WTC11 (cell line): ENCODE data around the gene NMT2. TPM values are rescaled to one million over a fixed set of nuclear protein-coding genes. Genes with fewer than 3 reads are reported as not detected.

Experiments
- ATAC-seq: fragments of 200-7000 bp; cut with Tn5 transposase; 2 replicates; pipeline ENCODE4 v1.10.0; 2021; ENCODE audit warnings: mild to moderate bottlenecking, moderate library complexity
- CTCF ChIA-PET: fragments of 300-600 bp; sonication (Branson Sonifier 250); formaldehyde crosslinking; loops from one replicate; lab custom pipeline; 2021; ENCODE audit warnings: antibody characterized with exemption; lab: Charles Lee
- POLR2A ChIA-PET: fragments of 350-600 bp; sonication (Branson Sonifier 250); formaldehyde crosslinking; loops from one replicate; lab custom pipeline; 2021; ENCODE audit warnings: antibody characterized with exemption; lab: Charles Lee
- DNase-seq: peaks from one replicate; pipeline ENCODE4 v3.0.0; 2021; ENCODE audit warnings: low spot score
- H3K27ac Mint-ChIP-seq: 2 replicates; pipeline ENCODE4 v1.8.0; 2021; ENCODE audit warnings: mixed read lengths
- H3K27me3 Mint-ChIP-seq: 2 replicates; pipeline ENCODE4 v1.8.0; 2021; ENCODE audit warnings: low read depth, mild to moderate bottlenecking, moderate library complexity, mixed read lengths
- H3K36me3 Mint-ChIP-seq: 2 replicates; pipeline ENCODE4 v1.8.0; 2021; ENCODE audit warnings: mixed read lengths
- H3K4me1 Mint-ChIP-seq: 2 replicates; pipeline ENCODE4 v1.8.0; 2022; ENCODE audit warnings: mixed read lengths
- H3K4me3 Mint-ChIP-seq: 2 replicates; pipeline ENCODE4 v1.8.0; 2021; ENCODE audit warnings: mild to moderate bottlenecking, moderate library complexity, mixed read lengths
- H3K9me3 Mint-ChIP-seq: 2 replicates; pipeline ENCODE4 v1.8.0; 2021; ENCODE audit warnings: mixed read lengths
- ATF1 ChIP-seq: sonication (generic); formaldehyde crosslinking; IDR thresholded peaks from 2 replicates; pipeline ENCODE4 v1.8.1; 2023; ENCODE audit warnings: mild to moderate bottlenecking, moderate library complexity, missing genetic modification reagents
- FOXK1 ChIP-seq: sonication (generic); formaldehyde crosslinking; IDR thresholded peaks from 2 replicates; pipeline ENCODE4 v1.8.0; 2022; ENCODE audit warnings: mild to moderate bottlenecking, moderate library complexity, missing genetic modification reagents
- GTF2I ChIP-seq: fragments of 250-450 bp; sonication (Bioruptor Pico); conservative IDR thresholded peaks from 2 replicates; pipeline ENCODE4 v1.4.0; 2021; ENCODE audit warnings: mild to moderate bottlenecking
- JAZF1 ChIP-seq: fragments of 250-450 bp; sonication (Bioruptor Pico); IDR thresholded peaks from 2 replicates; pipeline ENCODE4 v1.9.0; 2021; ENCODE audit warnings: moderate library complexity, mild to moderate bottlenecking, inconsistent platforms
- NR1H2 ChIP-seq: sonication (generic); formaldehyde crosslinking; IDR thresholded peaks from 2 replicates; pipeline ENCODE4 v1.9.0; 2021; ENCODE audit warnings: mild to moderate bottlenecking, moderate library complexity, missing genetic modification reagents
- OVOL2 ChIP-seq: fragments of 250-450 bp; sonication (Bioruptor Pico); IDR thresholded peaks from 2 replicates; pipeline ENCODE4 v1.9.0; 2021; ENCODE audit warnings: mild to moderate bottlenecking, borderline replicate concordance
- RORB ChIP-seq: fragments of 250-450 bp; sonication (Bioruptor Pico); IDR thresholded peaks from 2 replicates; pipeline ENCODE4 v1.9.0; 2021; ENCODE audit warnings: mild to moderate bottlenecking
- SOX15 ChIP-seq: fragments of 250-450 bp; sonication (Bioruptor Pico); IDR thresholded peaks from 2 replicates; pipeline ENCODE4 v1.9.0; 2021; ENCODE audit warnings: mild to moderate bottlenecking
- ZNF317 ChIP-seq: sonication (generic); formaldehyde crosslinking; IDR thresholded peaks from 2 replicates; pipeline ENCODE4 v1.8.1; 2023; ENCODE audit warnings: low read depth, mild to moderate bottlenecking, moderate library complexity, missing genetic modification reagents, borderline replicate concordance
- total RNA-seq: library from RNA; stranded (reverse); gene quantifications from 3 replicates; pipeline ENCODE4 v1.2.3, GENCODE V29; 2021
- TF ChIP-seq, protein P1 (sequence below): fragments of 200-600 bp; IDR thresholded peaks from 2 replicates; pipeline ENCODE4 v1.8.0; 2022; ENCODE audit warnings: antibody characterized with exemption
- TF ChIP-seq, protein P2 (sequence below): sonication (generic); formaldehyde crosslinking; IDR thresholded peaks from 2 replicates; pipeline ENCODE4 v1.8.1; 2022; ENCODE audit warnings: low read depth, mild to moderate bottlenecking, moderate library complexity, missing genetic modification reagents, borderline replicate concordance
- TF ChIP-seq, protein P3 (sequence below): sonication (generic); formaldehyde crosslinking; IDR thresholded peaks from 2 replicates; pipeline ENCODE4 v1.8.1; 2023; ENCODE audit warnings: mild to moderate bottlenecking, missing genetic modification reagents
- TF ChIP-seq, protein P4 (sequence below): fragments of 250-450 bp; sonication (Bioruptor Pico); IDR thresholded peaks from 2 replicates; pipeline ENCODE4 v1.9.0; 2021; ENCODE audit warnings: mild to moderate bottlenecking
- TF ChIP-seq, protein P5 (sequence below): sonication (generic); formaldehyde crosslinking; IDR thresholded peaks from 2 replicates; pipeline ENCODE4 v1.8.1; 2023; ENCODE audit warnings: mild to moderate bottlenecking, missing genetic modification reagents, borderline replicate concordance
- TF ChIP-seq, protein P6 (sequence below): sonication (generic); formaldehyde crosslinking; IDR thresholded peaks from 2 replicates; pipeline ENCODE4 v1.8.0; 2022; ENCODE audit warnings: mild to moderate bottlenecking, missing genetic modification reagents
- TF ChIP-seq, protein P7 (sequence below): fragments of 250-450 bp; sonication (Bioruptor Pico); IDR thresholded peaks from 2 replicates; pipeline ENCODE4 v1.9.0; 2021; ENCODE audit warnings: mild to moderate bottlenecking
- TF ChIP-seq, protein P8 (sequence below): fragments of 250-450 bp; sonication (Bioruptor Pico); IDR thresholded peaks from 2 replicates; pipeline ENCODE4 v1.9.0; 2021; ENCODE audit warnings: moderate library complexity, mild to moderate bottlenecking, inconsistent platforms, borderline replicate concordance
- TF ChIP-seq, protein P9 (sequence below): sonication (generic); formaldehyde crosslinking; IDR thresholded peaks from 2 replicates; pipeline ENCODE4 v1.8.0; 2023; ENCODE audit warnings: mild to moderate bottlenecking, missing genetic modification reagents

Gene NMT2
- total RNA-seq, 1 experiment from 2014 or later: 11.7 TPM

DNA sequence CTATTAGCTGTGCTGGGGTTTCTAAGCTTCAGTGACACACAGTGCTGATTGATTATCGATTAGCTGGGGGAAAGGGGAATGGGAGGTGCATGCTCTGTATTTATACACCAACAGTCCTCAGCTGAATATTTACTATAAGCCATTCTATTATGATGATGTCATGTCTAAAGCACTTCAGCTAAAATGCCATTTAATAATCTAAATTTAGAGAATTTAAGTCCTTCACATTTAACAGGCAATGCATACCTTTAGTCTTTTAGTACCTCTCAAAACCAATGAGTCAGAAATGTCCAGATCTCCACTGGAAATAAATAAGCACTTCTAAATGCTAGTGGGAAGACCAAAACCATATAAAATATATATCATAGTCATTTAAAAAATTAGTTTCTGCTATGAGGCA, 46.8 kb downstream of the NMT2 start:
- Mint-ChIP-seq H3K4me1 (no peaks in the 10 kb centered on the region), H3K36me3 (peaks cover 24% of the 10 kb centered on the region), H3K27ac (no peak overlapping the region), H3K9me3 (peaks cover 4% of the 10 kb centered on the region), H3K27me3 (no peaks in the 10 kb centered on the region), H3K4me3 (no peak overlapping the region)
- ATAC-seq (no peak), DNase-seq (no peak)
- no peak for TF ChIP-seq OVOL2 (CRISPR knock-in tag)
- no peak for TF ChIP-seq JAZF1 (CRISPR knock-in tag)
- TF ChIP-seq ATF1: no peak
- TF ChIP-seq, protein P1, sequence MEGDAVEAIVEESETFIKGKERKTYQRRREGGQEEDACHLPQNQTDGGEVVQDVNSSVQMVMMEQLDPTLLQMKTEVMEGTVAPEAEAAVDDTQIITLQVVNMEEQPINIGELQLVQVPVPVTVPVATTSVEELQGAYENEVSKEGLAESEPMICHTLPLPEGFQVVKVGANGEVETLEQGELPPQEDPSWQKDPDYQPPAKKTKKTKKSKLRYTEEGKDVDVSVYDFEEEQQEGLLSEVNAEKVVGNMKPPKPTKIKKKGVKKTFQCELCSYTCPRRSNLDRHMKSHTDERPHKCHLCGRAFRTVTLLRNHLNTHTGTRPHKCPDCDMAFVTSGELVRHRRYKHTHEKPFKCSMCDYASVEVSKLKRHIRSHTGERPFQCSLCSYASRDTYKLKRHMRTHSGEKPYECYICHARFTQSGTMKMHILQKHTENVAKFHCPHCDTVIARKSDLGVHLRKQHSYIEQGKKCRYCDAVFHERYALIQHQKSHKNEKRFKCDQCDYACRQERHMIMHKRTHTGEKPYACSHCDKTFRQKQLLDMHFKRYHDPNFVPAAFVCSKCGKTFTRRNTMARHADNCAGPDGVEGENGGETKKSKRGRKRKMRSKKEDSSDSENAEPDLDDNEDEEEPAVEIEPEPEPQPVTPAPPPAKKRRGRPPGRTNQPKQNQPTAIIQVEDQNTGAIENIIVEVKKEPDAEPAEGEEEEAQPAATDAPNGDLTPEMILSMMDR: no peak
- TF ChIP-seq, protein P2, sequence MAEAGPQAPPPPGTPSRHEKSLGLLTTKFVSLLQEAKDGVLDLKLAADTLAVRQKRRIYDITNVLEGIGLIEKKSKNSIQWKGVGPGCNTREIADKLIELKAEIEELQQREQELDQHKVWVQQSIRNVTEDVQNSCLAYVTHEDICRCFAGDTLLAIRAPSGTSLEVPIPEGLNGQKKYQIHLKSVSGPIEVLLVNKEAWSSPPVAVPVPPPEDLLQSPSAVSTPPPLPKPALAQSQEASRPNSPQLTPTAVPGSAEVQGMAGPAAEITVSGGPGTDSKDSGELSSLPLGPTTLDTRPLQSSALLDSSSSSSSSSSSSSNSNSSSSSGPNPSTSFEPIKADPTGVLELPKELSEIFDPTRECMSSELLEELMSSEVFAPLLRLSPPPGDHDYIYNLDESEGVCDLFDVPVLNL: no peak
- CTCF ChIA-PET: no interaction called here
- POLR2A ChIA-PET: no interaction called here

DNA sequence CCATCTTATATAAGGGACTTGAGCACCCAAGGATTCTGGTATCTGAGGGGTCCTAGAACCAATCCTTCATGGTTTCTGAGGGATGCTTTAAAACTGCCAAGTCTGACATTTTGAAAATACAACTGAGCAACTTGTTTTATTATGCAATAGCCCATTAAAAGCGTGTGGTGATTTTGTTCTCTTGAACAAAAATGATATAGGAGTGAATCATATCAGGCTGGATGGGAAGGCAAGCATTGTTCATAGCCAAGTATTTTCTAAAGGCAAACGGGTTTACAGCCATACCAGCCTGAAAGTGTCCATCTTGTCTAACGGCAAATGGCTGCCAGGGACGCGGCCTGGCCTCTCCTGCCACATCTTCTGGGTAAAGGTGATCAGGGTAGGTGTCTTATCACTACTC, 48.0 kb downstream of the NMT2 start:
- H3K36me3 Mint-ChIP-seq: peaks cover 20% of the 10 kb centered on the region
- no peak overlapping the region for H3K27ac Mint-ChIP-seq
- ChIA-PET CTCF (no interaction called here), POLR2A (no interaction called here)
- H3K9me3 Mint-ChIP-seq: no peaks in the 10 kb centered on the region
- no peak overlapping the region for H3K4me3 Mint-ChIP-seq
- no peaks in the 10 kb centered on the region for H3K4me1 Mint-ChIP-seq
- no peak for ATAC-seq
- no peak for DNase-seq
- H3K27me3 Mint-ChIP-seq: no peaks in the 10 kb centered on the region
- TF ChIP-seq FOXK1 (CRISPR knock-in tag) (no peak), NR1H2 (CRISPR knock-in tag) (no peak), ZNF317 (CRISPR knock-in tag) (no peak), GTF2I (CRISPR knock-in tag) (no peak), RORB (CRISPR knock-in tag) (no peak), SOX15 (CRISPR knock-in tag) (no peak)
- TF ChIP-seq, protein P3, sequence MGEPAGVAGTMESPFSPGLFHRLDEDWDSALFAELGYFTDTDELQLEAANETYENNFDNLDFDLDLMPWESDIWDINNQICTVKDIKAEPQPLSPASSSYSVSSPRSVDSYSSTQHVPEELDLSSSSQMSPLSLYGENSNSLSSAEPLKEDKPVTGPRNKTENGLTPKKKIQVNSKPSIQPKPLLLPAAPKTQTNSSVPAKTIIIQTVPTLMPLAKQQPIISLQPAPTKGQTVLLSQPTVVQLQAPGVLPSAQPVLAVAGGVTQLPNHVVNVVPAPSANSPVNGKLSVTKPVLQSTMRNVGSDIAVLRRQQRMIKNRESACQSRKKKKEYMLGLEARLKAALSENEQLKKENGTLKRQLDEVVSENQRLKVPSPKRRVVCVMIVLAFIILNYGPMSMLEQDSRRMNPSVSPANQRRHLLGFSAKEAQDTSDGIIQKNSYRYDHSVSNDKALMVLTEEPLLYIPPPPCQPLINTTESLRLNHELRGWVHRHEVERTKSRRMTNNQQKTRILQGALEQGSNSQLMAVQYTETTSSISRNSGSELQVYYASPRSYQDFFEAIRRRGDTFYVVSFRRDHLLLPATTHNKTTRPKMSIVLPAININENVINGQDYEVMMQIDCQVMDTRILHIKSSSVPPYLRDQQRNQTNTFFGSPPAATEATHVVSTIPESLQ: no peak
- TF ChIP-seq, protein P4, sequence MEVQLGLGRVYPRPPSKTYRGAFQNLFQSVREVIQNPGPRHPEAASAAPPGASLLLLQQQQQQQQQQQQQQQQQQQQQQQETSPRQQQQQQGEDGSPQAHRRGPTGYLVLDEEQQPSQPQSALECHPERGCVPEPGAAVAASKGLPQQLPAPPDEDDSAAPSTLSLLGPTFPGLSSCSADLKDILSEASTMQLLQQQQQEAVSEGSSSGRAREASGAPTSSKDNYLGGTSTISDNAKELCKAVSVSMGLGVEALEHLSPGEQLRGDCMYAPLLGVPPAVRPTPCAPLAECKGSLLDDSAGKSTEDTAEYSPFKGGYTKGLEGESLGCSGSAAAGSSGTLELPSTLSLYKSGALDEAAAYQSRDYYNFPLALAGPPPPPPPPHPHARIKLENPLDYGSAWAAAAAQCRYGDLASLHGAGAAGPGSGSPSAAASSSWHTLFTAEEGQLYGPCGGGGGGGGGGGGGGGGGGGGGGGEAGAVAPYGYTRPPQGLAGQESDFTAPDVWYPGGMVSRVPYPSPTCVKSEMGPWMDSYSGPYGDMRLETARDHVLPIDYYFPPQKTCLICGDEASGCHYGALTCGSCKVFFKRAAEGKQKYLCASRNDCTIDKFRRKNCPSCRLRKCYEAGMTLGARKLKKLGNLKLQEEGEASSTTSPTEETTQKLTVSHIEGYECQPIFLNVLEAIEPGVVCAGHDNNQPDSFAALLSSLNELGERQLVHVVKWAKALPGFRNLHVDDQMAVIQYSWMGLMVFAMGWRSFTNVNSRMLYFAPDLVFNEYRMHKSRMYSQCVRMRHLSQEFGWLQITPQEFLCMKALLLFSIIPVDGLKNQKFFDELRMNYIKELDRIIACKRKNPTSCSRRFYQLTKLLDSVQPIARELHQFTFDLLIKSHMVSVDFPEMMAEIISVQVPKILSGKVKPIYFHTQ (CRISPR knock-in tag): no peak
- TF ChIP-seq, protein P5, sequence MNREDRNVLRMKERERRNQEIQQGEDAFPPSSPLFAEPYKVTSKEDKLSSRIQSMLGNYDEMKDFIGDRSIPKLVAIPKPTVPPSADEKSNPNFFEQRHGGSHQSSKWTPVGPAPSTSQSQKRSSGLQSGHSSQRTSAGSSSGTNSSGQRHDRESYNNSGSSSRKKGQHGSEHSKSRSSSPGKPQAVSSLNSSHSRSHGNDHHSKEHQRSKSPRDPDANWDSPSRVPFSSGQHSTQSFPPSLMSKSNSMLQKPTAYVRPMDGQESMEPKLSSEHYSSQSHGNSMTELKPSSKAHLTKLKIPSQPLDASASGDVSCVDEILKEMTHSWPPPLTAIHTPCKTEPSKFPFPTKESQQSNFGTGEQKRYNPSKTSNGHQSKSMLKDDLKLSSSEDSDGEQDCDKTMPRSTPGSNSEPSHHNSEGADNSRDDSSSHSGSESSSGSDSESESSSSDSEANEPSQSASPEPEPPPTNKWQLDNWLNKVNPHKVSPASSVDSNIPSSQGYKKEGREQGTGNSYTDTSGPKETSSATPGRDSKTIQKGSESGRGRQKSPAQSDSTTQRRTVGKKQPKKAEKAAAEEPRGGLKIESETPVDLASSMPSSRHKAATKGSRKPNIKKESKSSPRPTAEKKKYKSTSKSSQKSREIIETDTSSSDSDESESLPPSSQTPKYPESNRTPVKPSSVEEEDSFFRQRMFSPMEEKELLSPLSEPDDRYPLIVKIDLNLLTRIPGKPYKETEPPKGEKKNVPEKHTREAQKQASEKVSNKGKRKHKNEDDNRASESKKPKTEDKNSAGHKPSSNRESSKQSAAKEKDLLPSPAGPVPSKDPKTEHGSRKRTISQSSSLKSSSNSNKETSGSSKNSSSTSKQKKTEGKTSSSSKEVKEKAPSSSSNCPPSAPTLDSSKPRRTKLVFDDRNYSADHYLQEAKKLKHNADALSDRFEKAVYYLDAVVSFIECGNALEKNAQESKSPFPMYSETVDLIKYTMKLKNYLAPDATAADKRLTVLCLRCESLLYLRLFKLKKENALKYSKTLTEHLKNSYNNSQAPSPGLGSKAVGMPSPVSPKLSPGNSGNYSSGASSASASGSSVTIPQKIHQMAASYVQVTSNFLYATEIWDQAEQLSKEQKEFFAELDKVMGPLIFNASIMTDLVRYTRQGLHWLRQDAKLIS (CRISPR knock-in tag): no peak
- TF ChIP-seq, protein P6, sequence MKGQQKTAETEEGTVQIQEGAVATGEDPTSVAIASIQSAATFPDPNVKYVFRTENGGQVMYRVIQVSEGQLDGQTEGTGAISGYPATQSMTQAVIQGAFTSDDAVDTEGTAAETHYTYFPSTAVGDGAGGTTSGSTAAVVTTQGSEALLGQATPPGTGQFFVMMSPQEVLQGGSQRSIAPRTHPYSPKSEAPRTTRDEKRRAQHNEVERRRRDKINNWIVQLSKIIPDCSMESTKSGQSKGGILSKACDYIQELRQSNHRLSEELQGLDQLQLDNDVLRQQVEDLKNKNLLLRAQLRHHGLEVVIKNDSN: no peak
- TF ChIP-seq, protein P7, sequence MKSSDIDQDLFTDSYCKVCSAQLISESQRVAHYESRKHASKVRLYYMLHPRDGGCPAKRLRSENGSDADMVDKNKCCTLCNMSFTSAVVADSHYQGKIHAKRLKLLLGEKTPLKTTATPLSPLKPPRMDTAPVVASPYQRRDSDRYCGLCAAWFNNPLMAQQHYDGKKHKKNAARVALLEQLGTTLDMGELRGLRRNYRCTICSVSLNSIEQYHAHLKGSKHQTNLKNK (CRISPR knock-in tag): no peak
- TF ChIP-seq, protein P8, sequence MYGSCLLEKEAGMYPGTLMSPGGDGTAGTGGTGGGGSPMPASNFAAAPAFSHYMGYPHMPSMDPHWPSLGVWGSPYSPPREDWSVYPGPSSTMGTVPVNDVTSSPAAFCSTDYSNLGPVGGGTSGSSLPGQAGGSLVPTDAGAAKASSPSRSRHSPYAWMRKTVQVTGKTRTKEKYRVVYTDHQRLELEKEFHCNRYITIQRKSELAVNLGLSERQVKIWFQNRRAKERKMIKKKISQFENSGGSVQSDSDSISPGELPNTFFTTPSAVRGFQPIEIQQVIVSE (CRISPR knock-in tag): no peak
- TF ChIP-seq, protein P9, sequence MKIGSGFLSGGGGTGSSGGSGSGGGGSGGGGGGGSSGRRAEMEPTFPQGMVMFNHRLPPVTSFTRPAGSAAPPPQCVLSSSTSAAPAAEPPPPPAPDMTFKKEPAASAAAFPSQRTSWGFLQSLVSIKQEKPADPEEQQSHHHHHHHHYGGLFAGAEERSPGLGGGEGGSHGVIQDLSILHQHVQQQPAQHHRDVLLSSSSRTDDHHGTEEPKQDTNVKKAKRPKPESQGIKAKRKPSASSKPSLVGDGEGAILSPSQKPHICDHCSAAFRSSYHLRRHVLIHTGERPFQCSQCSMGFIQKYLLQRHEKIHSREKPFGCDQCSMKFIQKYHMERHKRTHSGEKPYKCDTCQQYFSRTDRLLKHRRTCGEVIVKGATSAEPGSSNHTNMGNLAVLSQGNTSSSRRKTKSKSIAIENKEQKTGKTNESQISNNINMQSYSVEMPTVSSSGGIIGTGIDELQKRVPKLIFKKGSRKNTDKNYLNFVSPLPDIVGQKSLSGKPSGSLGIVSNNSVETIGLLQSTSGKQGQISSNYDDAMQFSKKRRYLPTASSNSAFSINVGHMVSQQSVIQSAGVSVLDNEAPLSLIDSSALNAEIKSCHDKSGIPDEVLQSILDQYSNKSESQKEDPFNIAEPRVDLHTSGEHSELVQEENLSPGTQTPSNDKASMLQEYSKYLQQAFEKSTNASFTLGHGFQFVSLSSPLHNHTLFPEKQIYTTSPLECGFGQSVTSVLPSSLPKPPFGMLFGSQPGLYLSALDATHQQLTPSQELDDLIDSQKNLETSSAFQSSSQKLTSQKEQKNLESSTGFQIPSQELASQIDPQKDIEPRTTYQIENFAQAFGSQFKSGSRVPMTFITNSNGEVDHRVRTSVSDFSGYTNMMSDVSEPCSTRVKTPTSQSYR (CRISPR knock-in tag): no peak
